ENCODE measurements around the gene PIP5K1A. TPM values are rescaled to one million over a fixed set of nuclear protein-coding genes. Genes with fewer than 3 reads are reported as not detected.

Gene PIP5K1A
- total and polyA plus RNA-seq, 9 of the 15 experiments (the other 6 are each of a cell fraction or from before 2014, with no cell fraction given): 1.9 to 42.4 (median 18.8) TPM

GRCh38 chr1:151165738-151166504, 32.4 kb upstream of the PIP5K1A start, which contains the start of the genes LYSMD1 and SCNM1 (continued):
- peak; percentile 87 for TF ChIP-seq ZNF175 (CRISPR knock-in tag; IDR thresholded peaks at IDR 0.05; ENCODE audit: low read depth)
- no peak for TF ChIP-seq ZNF146 (CRISPR knock-in tag; IDR thresholded peaks at IDR 0.05; ENCODE audit: unreplicated experiment)
- no peak for TF ChIP-seq TFAM (CRISPR knock-in tag; conservative IDR thresholded peaks at IDR 0.05)
- TF ChIP-seq C11orf30 (IDR thresholded peaks at IDR 0.05; ENCODE audit: low read depth): peak; percentile 87

DNA sequence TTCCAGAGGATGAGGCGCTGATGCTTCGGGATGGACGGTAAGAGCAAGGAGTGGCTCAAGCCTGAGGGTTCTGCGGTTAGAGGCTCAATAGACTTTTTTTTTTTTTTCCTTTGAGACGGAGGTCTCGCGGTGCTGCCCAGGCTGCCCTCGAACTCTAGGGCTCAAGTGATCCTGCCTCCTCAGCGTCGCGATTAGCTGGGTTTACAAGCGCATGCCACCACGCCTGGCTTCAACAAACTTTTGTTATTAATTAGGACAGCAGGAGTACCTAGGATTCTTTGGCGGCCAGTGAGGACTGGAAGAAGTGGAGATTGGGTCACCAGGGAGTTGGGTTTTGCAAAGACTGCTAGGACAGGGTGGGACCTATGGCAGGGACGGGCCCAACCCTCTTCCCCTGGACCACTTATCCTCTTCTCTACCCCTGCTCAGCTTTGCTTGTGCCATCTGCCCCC, 31.8 kb upstream of the PIP5K1A start:
- H3K9ac ChIP-seq (ENCODE audit: insufficient read depth in 1 of 2, low read depth in 2 of 2, low read length in 2 of 2): peak overlapping the region; percentile 87 to 92
- H4K20me1 ChIP-seq (replicated peaks; ENCODE audit: control insufficient read depth, insufficient read depth, low read length): no peaks in the 10 kb centered on the region
- H3K4me2 ChIP-seq (ENCODE audit: insufficient read depth, low read length): peak overlapping the region; percentile 96
- DNase-seq (ENCODE audit: extremely low read depth in 1 of 4, low spot score in 3 of 4): no peak
- ATAC-seq: peak; percentile 15
- FAIRE-seq: no peak
- peaks cover 32% of the 10 kb centered on the region; the same call in 2 of the 3 replicates for H3K36me3 ChIP-seq (ENCODE audit: control insufficient read depth, insufficient read depth, low read length)
- CTCF ChIA-PET (ENCODE audit: low intra/inter-chr PET ratio): interaction anchor here (0.7 kb wide), 1 partner anchor 90 kb away, joined by 5 read pairs; no protein-coding TSS in a partner anchor
- peaks cover 31% of the 10 kb centered on the region for H3K79me2 ChIP-seq (ENCODE audit: control insufficient read depth, insufficient read depth, low read length)
- H3K9me1 ChIP-seq (ENCODE audit: control insufficient read depth, insufficient read depth, low read length): no peaks in the 10 kb centered on the region
- POLR2A ChIA-PET: interaction anchor here (0.6 to 1.7 kb wide), 4 partner anchors 10 to 61 kb away, joined by 3 to 5 read pairs (median 4); partner anchors contain the start of genes TMOD4 and VPS72
- H3K9me3 ChIP-seq (replicated peaks; ENCODE audit: control insufficient read depth, insufficient read depth, low read depth, low read length): no peaks in the 10 kb centered on the region
- peaks cover 10 to 16% of the 10 kb centered on the region in 2 experiments; a peak in 4 of 5 replicates for H3K4me1 ChIP-seq (replicated peaks in 1 of 2; ENCODE audit: control insufficient read depth in 2 of 2, insufficient read depth in 2 of 2, low read length in 2 of 2)
- peak overlapping the region; percentile 65 for H3K27ac ChIP-seq (ENCODE audit: extremely low read depth, low read depth, low read length)
- H3K27me3 ChIP-seq (ENCODE audit: control insufficient read depth in 2 of 2, insufficient read depth in 2 of 2, low read length in 2 of 2): no peaks in the 10 kb centered on the region
- no TSS peak for BruUV-seq (replicated peaks)
- peak overlapping the region; percentile 94 for H2AFZ ChIP-seq (ENCODE audit: low read depth, low read length)
- peak overlapping the region; percentile 64 for H3K4me3 ChIP-seq
- WGBS (ENCODE audit: insufficient coverage, low coverage, missing lambda C conversion rate): 2% methylated on average over 14 of the region's 15 CpGs
- in situ Hi-C loops (cut with MboI): no loop called here
- intact Hi-C loops (cut with micrococcal nuclease): no loop called here
- TF ChIP-seq FIP1L1 (IDR thresholded peaks at IDR 0.05; ENCODE audit: low read depth, low read length, poor library complexity, severe bottlenecking): no peak
- peak in 1 of 2 experiments; percentile 1; a peak in 1 of 4 replicates for TF ChIP-seq SIN3A (IDR thresholded peaks at IDR 0.05; ENCODE audit: borderline replicate concordance in 2 of 2, control insufficient read depth in 1 of 2, low read depth in 2 of 2, low read length in 2 of 2)
- no peak for TF ChIP-seq TEAD4 (IDR thresholded peaks at IDR 0.05; ENCODE audit: low read length)
- TF ChIP-seq TEAD4 (CRISPR knock-in tag; IDR thresholded peaks at IDR 0.05; ENCODE audit: borderline replicate concordance): peak; percentile 25; the same call in 1 of the 2 replicates
- TF ChIP-seq ZNF274 (IDR thresholded peaks at IDR 0.05; ENCODE audit: borderline replicate concordance, low read depth, low read length): no peak
- no peak for TF ChIP-seq ETV6 (IDR thresholded peaks at IDR 0.05; ENCODE audit: borderline replicate concordance in 1 of 2, low read depth in 2 of 2, low read length in 1 of 2)
- TF ChIP-seq ETV6 (CRISPR knock-in tag; IDR thresholded peaks at IDR 0.05; ENCODE audit: borderline replicate concordance): no peak
- no peak for TF ChIP-seq ZNF175 (CRISPR knock-in tag; IDR thresholded peaks at IDR 0.05; ENCODE audit: low read depth)
- TF ChIP-seq ZKSCAN8 (CRISPR knock-in tag; IDR thresholded peaks at IDR 0.05): no peak
- TF ChIP-seq HSF4 (CRISPR knock-in tag; IDR thresholded peaks at IDR 0.05; ENCODE audit: borderline replicate concordance): no peak
- no peak for TF ChIP-seq TAF7 (tag; IDR thresholded peaks at IDR 0.05)
- no peak for TF ChIP-seq CHD4 (IDR thresholded peaks at IDR 0.05; ENCODE audit: insufficient read depth, insufficient replicate concordance, low read depth, low read length, poor library complexity, severe bottlenecking)
- peak; percentile 50; the same call in 1 of the 2 replicates for TF ChIP-seq CHD2 (IDR thresholded peaks at IDR 0.05; ENCODE audit: low read depth, low read length)
- peak; percentile 21; the same call in 1 of the 2 replicates for TF ChIP-seq ZNF263 (CRISPR knock-in tag; IDR thresholded peaks at IDR 0.05; ENCODE audit: borderline replicate concordance)
- TF ChIP-seq USF2 (CRISPR knock-in tag; IDR thresholded peaks at IDR 0.05): no peak

Data from K562 (cell line).